Lower lobe of right lung (tissue), 2 donors: ENCODE data around the gene COPS8. TPM values are rescaled to one million over a fixed set of nuclear protein-coding genes. Genes with fewer than 3 reads are reported as not detected.

Source experiments
- ATAC-seq, 2 donors: fragments of 200-7000 bp; cut with Tn5 transposase; one replicate each; pipeline ENCODE4 v1.9.1; 2020 to 2022; ENCODE audit warnings: mild to moderate bottlenecking in 2 of 2, moderate library complexity in 2 of 2
- DNase-seq: peaks from one replicate; pipeline ENCODE4 v3.0.0-alpha.2; 2020
- H3K27ac ChIP-seq: fragments of 200-600 bp; one replicate; pipeline ENCODE4 v1.8.0; 2022
- H3K27me3 ChIP-seq: fragments of 200-600 bp; one replicate; pipeline ENCODE4 v1.8.0; 2022; ENCODE audit warnings: low read depth
- H3K36me3 ChIP-seq: fragments of 200-600 bp; one replicate; pipeline ENCODE4 v1.8.0; 2022; ENCODE audit warnings: mild to moderate bottlenecking
- H3K4me1 ChIP-seq: fragments of 200-600 bp; one replicate; pipeline ENCODE4 v1.8.0; 2022
- H3K4me3 ChIP-seq: fragments of 200-600 bp; one replicate; pipeline ENCODE4 v1.8.0; 2022; ENCODE audit warnings: mild to moderate bottlenecking
- H3K9me3 ChIP-seq: fragments of 200-600 bp; one replicate; pipeline ENCODE4 v1.8.0; 2022
- CTCF ChIP-seq: fragments of 200-600 bp; IDR thresholded peaks from one replicate; pipeline ENCODE4 v1.8.0; 2022; ENCODE audit warnings: antibody characterized with exemption, mild to moderate bottlenecking
- intact Hi-C: fragments of 100-400 bp; cut with DNase I; formaldehyde crosslinking; loops from one replicate; pipeline ENCODE4 v1.11.0; 2022
- total RNA-seq: library from RNA; stranded (reverse); fragmentation: NEBNext Ultra II Directional; extraction: Animal tissue kit (Norgen Biotek cat#: 25700); gene quantifications from one replicate; pipeline ENCODE4 v1.2.1, GENCODE V29; 2021
- donor health status: DM: no; HTN: yes; CAD: no; lungs with severe emphysema.

Gene COPS8
- total RNA-seq, 1 donor from 2014 or later, result 31.8 TPM

- Histone ChIP-seq H3K36me3 (no peaks in the 10 kb centered on the region), H3K4me3 (no peak overlapping the region), H3K27me3 (no peaks in the 10 kb centered on the region), H3K4me1 (peaks cover 6% of the 10 kb centered on the region), H3K9me3 (no peaks in the 10 kb centered on the region), H3K27ac (no peak overlapping the region)
- ATAC-seq (peak in 1 of 2 donors; percentile 16), DNase-seq (no peak)
- TF ChIP-seq CTCF, result no peak
- intact Hi-C loops, result no loop called here
Measured at GRCh38 chr2:237059155-237059875, 26.4 kb upstream of the COPS8 start.

- no peak overlapping the region for H3K4me3 ChIP-seq
Measured at GRCh38 chr2:237060534-237061312, 25.0 kb upstream of the COPS8 start.

GRCh38 chr2:237061356-237061755, 24.3 kb upstream of the COPS8 start:
- no peak overlapping the region for H3K4me3 ChIP-seq
- H3K36me3 ChIP-seq, result no peaks in the 10 kb centered on the region
- no peaks in the 10 kb centered on the region for H3K27me3 ChIP-seq
- intact Hi-C loops, result loop anchor here (5.0 kb wide), 1 partner anchor 709 kb away; no protein-coding TSS in a partner anchor
- DNase-seq (no peak), ATAC-seq (no peak)
- TF ChIP-seq CTCF, result no peak
- H3K27ac ChIP-seq, result no peak overlapping the region
- peaks cover 6% of the 10 kb centered on the region for H3K4me1 ChIP-seq
- H3K9me3 ChIP-seq, result no peaks in the 10 kb centered on the region

More at GRCh38 chr2:237060534-237061312, 25.0 kb upstream of the COPS8 start:
- no peaks in the 10 kb centered on the region for H3K36me3 ChIP-seq
- no peak overlapping the region for H3K27ac ChIP-seq
- intact Hi-C loops, result loop anchor here (5.0 kb wide), 1 partner anchor 708 kb away; no protein-coding TSS in a partner anchor
- H3K4me1 ChIP-seq, result peaks cover 6% of the 10 kb centered on the region
- no peaks in the 10 kb centered on the region for H3K9me3 ChIP-seq
- ATAC-seq (peak; percentile 55 to 80), DNase-seq (no peak)
- no peaks in the 10 kb centered on the region for H3K27me3 ChIP-seq
- peak; percentile 67 for TF ChIP-seq CTCF

- DNase-seq (no peak), ATAC-seq (no peak)
- intact Hi-C loops, result loop anchor here (5.0 kb wide), 1 partner anchor 710 kb away; no protein-coding TSS in a partner anchor
- no peak overlapping the region for H3K4me3 ChIP-seq
- H3K27ac ChIP-seq, result no peak overlapping the region
- no peaks in the 10 kb centered on the region for H3K36me3 ChIP-seq
- TF ChIP-seq CTCF, result no peak
- H3K9me3 ChIP-seq, result no peaks in the 10 kb centered on the region
- H3K27me3 ChIP-seq, result no peaks in the 10 kb centered on the region
- peaks cover 6% of the 10 kb centered on the region for H3K4me1 ChIP-seq
Measured at GRCh38 chr2:237062585-237062984, 23.1 kb upstream of the COPS8 start.

GRCh38 chr2:237064203-237065070, 21.3 kb upstream of the COPS8 start:
- H3K4me1 ChIP-seq, result peaks cover 6% of the 10 kb centered on the region
- ATAC-seq, result no peak
- H3K36me3 ChIP-seq, result no peaks in the 10 kb centered on the region
- H3K27me3 ChIP-seq, result no peaks in the 10 kb centered on the region
- H3K27ac ChIP-seq, result no peak overlapping the region
- intact Hi-C loops, result loop anchor here (5.0 kb wide), 1 partner anchor 712 kb away; no protein-coding TSS in a partner anchor
- H3K4me3 ChIP-seq, result no peak overlapping the region
- no peaks in the 10 kb centered on the region for H3K9me3 ChIP-seq
- DNase-seq, result no peak
- TF ChIP-seq CTCF, result no peak
